Measurements from ENCODE around the gene CNTRL.

The CNTRL gene

GRCh38 chr9:121121582-121122087 is 46.9 kb downstream of the CNTRL start:
- peak overlapping the region; percentile 58 for H3K4me2 ChIP-seq (ENCODE audit: low read length)
- peaks cover 74% of the 10 kb centered on the region for H3K36me3 ChIP-seq (ENCODE audit: control insufficient read depth, low read length)
- no peaks in the 10 kb centered on the region for H4K20me1 ChIP-seq (ENCODE audit: control insufficient read depth, insufficient read depth, low read depth, low read length)
- H3K27ac ChIP-seq (ENCODE audit: low read depth, low read length): peak overlapping the region; percentile 61
- H3K27me3 ChIP-seq (ENCODE audit: control insufficient read depth, low read length): no peaks in the 10 kb centered on the region
- no peaks in the 10 kb centered on the region for H3K9me3 ChIP-seq (ENCODE audit: control insufficient read depth, insufficient read depth, low read length)
- H3K4me1 ChIP-seq (ENCODE audit: control insufficient read depth, low read length): peaks cover 28% of the 10 kb centered on the region
- H3F3A ChIP-seq (ENCODE audit: control insufficient read depth, insufficient read depth): peaks cover 31% of the 10 kb centered on the region
- peaks cover 42% of the 10 kb centered on the region for H3K79me2 ChIP-seq (ENCODE audit: control insufficient read depth, low read length)
- H3K4me3 ChIP-seq (ENCODE audit: low read length): peak overlapping the region; percentile 41
- H3K9me2 ChIP-seq (replicated peaks; ENCODE audit: control insufficient read depth, low read length): no peaks in the 10 kb centered on the region
- no peak for TF ChIP-seq EZH2phosphoT487 (IDR thresholded peaks at IDR 0.05; ENCODE audit: borderline replicate concordance, low read length)
- no peak for TF ChIP-seq CTCF (IDR thresholded peaks at IDR 0.05; ENCODE audit: low read depth, low read length, poor library complexity, severe bottlenecking)

GRCh38 chr9:121122246-121123032 is 47.7 kb downstream of the CNTRL start:
- Histone ChIP-seq H3K4me2 (ENCODE audit: low read length) (peak overlapping the region; percentile 58), H3K79me2 (ENCODE audit: control insufficient read depth, low read length) (peaks cover 50% of the 10 kb centered on the region), H4K20me1 (ENCODE audit: control insufficient read depth, insufficient read depth, low read depth, low read length) (no peaks in the 10 kb centered on the region), H3K9me2 (replicated peaks; ENCODE audit: control insufficient read depth, low read length) (no peaks in the 10 kb centered on the region), H3K9me3 (ENCODE audit: control insufficient read depth, insufficient read depth, low read length) (no peaks in the 10 kb centered on the region), H3F3A (ENCODE audit: control insufficient read depth, insufficient read depth) (peaks cover 27% of the 10 kb centered on the region), H3K4me3 (ENCODE audit: low read length) (peak overlapping the region; percentile 41), H3K27me3 (ENCODE audit: control insufficient read depth, low read length) (no peaks in the 10 kb centered on the region), H3K27ac (ENCODE audit: low read depth, low read length) (peak overlapping the region; percentile 61), H3K36me3 (ENCODE audit: control insufficient read depth, low read length) (peaks cover 75% of the 10 kb centered on the region), H3K4me1 (ENCODE audit: control insufficient read depth, low read length) (peaks cover 28% of the 10 kb centered on the region)
- TF ChIP-seq EZH2phosphoT487 (IDR thresholded peaks at IDR 0.05; ENCODE audit: borderline replicate concordance, low read length) (no peak), CTCF (IDR thresholded peaks at IDR 0.05; ENCODE audit: low read depth, low read length, poor library complexity, severe bottlenecking) (no peak)

- no peak for TF ChIP-seq EZH2phosphoT487 (IDR thresholded peaks at IDR 0.05; ENCODE audit: borderline replicate concordance, low read length)
- TF ChIP-seq CTCF (IDR thresholded peaks at IDR 0.05; ENCODE audit: low read depth, low read length, poor library complexity, severe bottlenecking): no peak
- no peak overlapping the region for H3K27ac ChIP-seq (ENCODE audit: low read depth, low read length)
- H4K20me1 ChIP-seq (ENCODE audit: control insufficient read depth, insufficient read depth, low read depth, low read length): no peaks in the 10 kb centered on the region
- no peaks in the 10 kb centered on the region for H3K27me3 ChIP-seq (ENCODE audit: control insufficient read depth, low read length)
- no peaks in the 10 kb centered on the region for H3K9me3 ChIP-seq (ENCODE audit: control insufficient read depth, insufficient read depth, low read length)
- peaks cover 50% of the 10 kb centered on the region for H3K79me2 ChIP-seq (ENCODE audit: control insufficient read depth, low read length)
- no peaks in the 10 kb centered on the region for H3K9me2 ChIP-seq (replicated peaks; ENCODE audit: control insufficient read depth, low read length)
- H3K36me3 ChIP-seq (ENCODE audit: control insufficient read depth, low read length): peaks cover 72% of the 10 kb centered on the region
- H3K4me1 ChIP-seq (ENCODE audit: control insufficient read depth, low read length): peaks cover 28% of the 10 kb centered on the region
- H3K4me3 ChIP-seq (ENCODE audit: low read length): no peak overlapping the region
- H3F3A ChIP-seq (ENCODE audit: control insufficient read depth, insufficient read depth): peaks cover 20% of the 10 kb centered on the region
- H3K4me2 ChIP-seq (ENCODE audit: low read length): no peak overlapping the region
Observed at GRCh38 chr9:121123816-121124535, 49.2 kb downstream of the CNTRL start.
